Heart right ventricle (tissue), 16 donors: ENCODE data around the gene ITGAE. TPM values are rescaled to one million over a fixed set of nuclear protein-coding genes. Genes with fewer than 3 reads are reported as not detected.

Experiments used
- ATAC-seq, 8 donors: fragments of 200-7000 bp; cut with Tn5 transposase; one replicate each; pipeline ENCODE4 v1.9.1; 2020; ENCODE audit warnings: mild to moderate bottlenecking in 8 of 8, moderate library complexity in 8 of 8, moderate number of reproducible peaks in 1 of 8
- DNase-seq, 2 donors: peaks; one replicate each; pipeline ENCODE4 v3.0.0-alpha.2; 2020
- H3K27ac ChIP-seq, 10 donors: fragments of 200-600 bp; sonication (generic) in 2 of 10; one replicate each; pipeline versions ENCODE4 v1.5.0 to v1.8.0; 2020 to 2022; ENCODE audit warnings: mild to moderate bottlenecking in 3 of 10
- H3K27me3 ChIP-seq, 7 donors: fragments of 200-600 bp; one replicate each; pipeline ENCODE4 v1.8.0; 2021 to 2022; ENCODE audit warnings: mild to moderate bottlenecking in 2 of 7
- H3K36me3 ChIP-seq, 9 donors: fragments of 200-600 bp; sonication (generic) in 1 of 9; one replicate each; pipeline versions ENCODE4 v1.5.0 to v1.8.0; 2020 to 2022; ENCODE audit warnings: mild to moderate bottlenecking in 2 of 9
- H3K4me1 ChIP-seq, 9 donors: fragments of 200-600 bp; sonication (generic) in 1 of 9; one replicate each; pipeline versions ENCODE4 v1.5.0 to v1.8.0; 2020 to 2022; ENCODE audit warnings: mild to moderate bottlenecking in 4 of 9
- H3K4me3 ChIP-seq, 10 donors: fragments of 200-600 bp; sonication (generic) in 2 of 10; one replicate each; pipeline versions ENCODE4 v1.5.0 to v1.8.0; 2020 to 2022; ENCODE audit warnings: mild to moderate bottlenecking in 7 of 10, moderate library complexity in 2 of 10
- H3K9me3 ChIP-seq, 11 donors: fragments of 200-600 bp in 10 of 11; sonication (generic) in 2 of 11; one replicate each; pipeline versions ENCODE4 v1.5.0 to v1.8.0; 2013 to 2022; ENCODE audit warnings: mild to moderate bottlenecking in 2 of 11, control low read depth in 1 of 11, moderate library complexity in 1 of 11
- CTCF ChIP-seq, 9 donors: fragments of 200-600 bp; sonication (generic) in 2 of 9; IDR thresholded peaks; one replicate each; pipeline versions ENCODE4 v1.5.0 to v1.8.0; 2021 to 2022; ENCODE audit warnings: antibody characterized with exemption in 9 of 9, mild to moderate bottlenecking in 5 of 9, moderate library complexity in 1 of 9
- WGBS, 2 donors: extraction: QIAGEN DNeasy Blood & Tissue Kit; methylation state at CpG; one replicate each; pipeline ENCODE4 v1.1.7; 2013; ENCODE audit warnings: inconsistent platforms in 1 of 2; 5-methylcytosine and 5-hydroxymethylcytosine counted together
- intact Hi-C, 10 donors: fragments of 100-400 bp; cut with DNase I; formaldehyde crosslinking; loops; one replicate each; pipeline versions ENCODE4 v1.11.1 to v1.14.2; 2022
- polyA plus RNA-seq, 2 donors: library from polyadenylated mRNA; stranded (reverse); fragments of 200-250 nt; gene quantifications; one replicate each; pipeline ENCODE4 v1.2.3, GENCODE V29; 2013
- total RNA-seq, 10 donors: library from RNA; stranded (reverse); fragmentation: NEBNext Ultra II Directional in 3 of 10; extraction: Animal tissue kit (Norgen Biotek cat#: 25700) in 3 of 10; gene quantifications; one replicate each; pipeline versions ENCODE4 v1.2.1 to v1.2.4, GENCODE V29; 2021 to 2023
- donor health status: Arrhythmogenic right ventricular cardiomyopathy.
- donor health status: ischemic (EF 13 %, LVEDD 7.1; RV severe dilation, severe dysfunction).
- donor health status: healthy with polysubstance abuse.
- donor health status: DM: no; HTN: yes; CAD: no.
- donor health status: DM: no; HTN: no; CAD: no.
- donor health status: ischemic (EF 25% LVEDD 6.9; RV normal size, moderate dysfunction).
- donor health status: ischemic (EF 25% LVEDD 5.7; RV mildly dilated, moderate dysfunction).
- donor health status: healthy.
- donor health status: DM: yes; HTN: yes; CAD: no.
- donor health status: Ischemic cardiomyopathy.
- donor health status: ischemic (EF 35%, LVEDD 5.7; RV mildly dilated, moderate dysfunction).
- donor health status: nonischemic (EF 11% LVEDD 7.7; RV severe dilation, severe dysfunction).
- donor health status: DM: yes; HTN: yes; CAD: no.
- donor health status: PGD.
- donor health status: ischemic (EF 29% LVEDD 5.4; RV normal size, mild dysfunction).
- donor health status: nonischemic (EF 23%, LVEDD 6.1; RV moderate dilation, normal function).

Gene ITGAE
- total and polyA plus RNA-seq, 12 donors, result 14.0 to 35.4 (median 16.8) TPM

GRCh38 chr17:3782751-3783150 lies 18.2 kb downstream of the ITGAE start:
- no peaks in the 10 kb centered on the region for H3K27me3 ChIP-seq
- WGBS, 2 donors, result 84 to 87% methylated on average over 8 of the region's 8 CpGs
- H3K4me1 ChIP-seq, result no peaks in the 10 kb centered on the region
- no peaks in the 10 kb centered on the region for H3K36me3 ChIP-seq
- intact Hi-C loops, result no loop called here
- H3K9me3 ChIP-seq, result no peaks in the 10 kb centered on the region
- no peak overlapping the region for H3K4me3 ChIP-seq
- no peak for TF ChIP-seq CTCF (IDR thresholded peaks at IDR 0.05)
- no peak for DNase-seq
- no peak for ATAC-seq
- H3K27ac ChIP-seq, result no peak overlapping the region

- ATAC-seq, result no peak
- Histone ChIP-seq H3K4me1 (no peaks in the 10 kb centered on the region), H3K27me3 (no peaks in the 10 kb centered on the region), H3K9me3 (no peaks in the 10 kb centered on the region), H3K4me3 (no peak overlapping the region), H3K36me3 (no peaks in the 10 kb centered on the region), H3K27ac (no peak overlapping the region)
- intact Hi-C loops, result no loop called here
- 80 to 81% methylated on average over 6 of the region's 6 CpGs for WGBS, 2 donors
- TF ChIP-seq CTCF (IDR thresholded peaks at IDR 0.05), result no peak
- no peak for DNase-seq
Measured at GRCh38 chr17:3780986-3781385, 20.0 kb downstream of the ITGAE start.

- Histone ChIP-seq H3K4me3 (no peak overlapping the region), H3K27ac (no peak overlapping the region), H3K27me3 (peaks cover 0 to 4% (median 0%) of the 10 kb centered on the region in 7 donors), H3K4me1 (no peaks in the 10 kb centered on the region), H3K9me3 (no peaks in the 10 kb centered on the region), H3K36me3 (no peaks in the 10 kb centered on the region)
- 85 to 86% methylated on average over 20 of the region's 20 CpGs for WGBS, 2 donors
- no peak for ATAC-seq
- DNase-seq, result no peak
- intact Hi-C loops, result no loop called here
- TF ChIP-seq CTCF (IDR thresholded peaks at IDR 0.05), result no peak
Measured at GRCh38 chr17:3777366-3778120, 23.4 kb downstream of the ITGAE start.

GRCh38 chr17:3773966-3774365 lies 27.0 kb downstream of the ITGAE start:
- ATAC-seq (no peak), DNase-seq (no peak)
- WGBS, 2 donors, result 96 to 100% methylated on average over 3 of the region's 3 CpGs
- H3K9me3 ChIP-seq, result no peaks in the 10 kb centered on the region
- H3K27me3 ChIP-seq, result peaks cover 0 to 4% (median 0%) of the 10 kb centered on the region in 7 donors
- H3K4me3 ChIP-seq, result no peak overlapping the region
- no peaks in the 10 kb centered on the region for H3K36me3 ChIP-seq
- no peak overlapping the region for H3K27ac ChIP-seq
- H3K4me1 ChIP-seq, result no peaks in the 10 kb centered on the region
- intact Hi-C loops, result no loop called here
- no peak for TF ChIP-seq CTCF (IDR thresholded peaks at IDR 0.05)
